ENCODE measurements around the gene SSR3.

GRCh38 chr3:156495816-156496215 is 59.1 kb downstream of the SSR3 start:
- no peak for TF ChIP-seq CTCF (IDR thresholded peaks at IDR 0.05 in 4 of 5, conservative IDR thresholded peaks at IDR 0.05 in 1 of 5)
- TF ChIP-seq POLR2A (IDR thresholded peaks at IDR 0.05) = no peak
